HG03097 (cell line): Measurements from ENCODE around the gene LRRC25.

Experiments
- ATAC-seq: cut with Tn5 transposase; IDR thresholded peaks from one replicate; pipeline ENCODE4 v1.9.1; 2021; ENCODE audit not compliant: unreplicated experiment, low FRiP score

The LRRC25 gene

DNA sequence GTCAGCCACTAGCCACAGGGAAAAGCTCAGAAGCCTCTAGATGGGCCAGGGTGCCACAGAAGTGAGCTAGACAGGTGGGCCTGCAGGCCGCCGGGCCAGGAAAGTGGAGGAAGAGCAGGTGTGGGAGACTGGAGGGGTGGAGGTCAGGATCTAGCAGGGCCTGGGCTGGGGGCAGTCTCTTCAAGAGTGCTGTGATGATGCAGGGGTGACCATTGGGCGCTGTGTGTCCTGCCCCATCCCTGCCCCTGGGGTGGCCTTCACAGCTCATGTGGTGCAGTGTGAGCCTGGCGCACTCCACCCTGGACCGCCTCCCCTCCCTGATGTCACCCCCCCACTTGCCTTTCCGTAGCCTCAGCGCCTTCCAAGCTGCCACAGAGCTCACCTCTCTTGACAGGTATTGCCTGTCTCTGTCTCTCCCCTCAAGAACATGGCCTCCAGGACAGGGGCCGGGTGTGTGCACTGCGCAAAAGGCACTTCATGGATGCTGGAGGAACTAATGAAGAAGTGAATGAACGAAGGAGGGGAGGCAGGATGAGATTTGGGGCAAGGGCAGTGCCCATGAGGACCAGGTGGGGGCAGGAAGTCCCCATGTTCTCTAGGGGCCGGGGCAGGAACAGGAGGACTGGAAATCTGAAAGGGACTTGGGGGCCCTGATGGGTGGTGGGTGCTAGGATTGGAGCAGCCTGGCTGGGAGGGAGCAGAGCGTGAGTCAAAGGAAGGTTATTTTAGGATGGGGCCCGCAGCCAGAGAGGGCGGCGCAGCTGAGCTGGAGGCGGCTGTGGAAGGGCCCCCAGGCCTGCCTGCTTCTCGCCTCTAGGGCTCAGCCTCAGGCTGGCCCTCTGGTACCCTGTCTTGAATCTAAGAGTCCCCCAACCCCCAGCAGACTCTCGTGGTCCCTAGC is 28.3 kb upstream of the LRRC25 start:
- no peak for ATAC-seq

DNA sequence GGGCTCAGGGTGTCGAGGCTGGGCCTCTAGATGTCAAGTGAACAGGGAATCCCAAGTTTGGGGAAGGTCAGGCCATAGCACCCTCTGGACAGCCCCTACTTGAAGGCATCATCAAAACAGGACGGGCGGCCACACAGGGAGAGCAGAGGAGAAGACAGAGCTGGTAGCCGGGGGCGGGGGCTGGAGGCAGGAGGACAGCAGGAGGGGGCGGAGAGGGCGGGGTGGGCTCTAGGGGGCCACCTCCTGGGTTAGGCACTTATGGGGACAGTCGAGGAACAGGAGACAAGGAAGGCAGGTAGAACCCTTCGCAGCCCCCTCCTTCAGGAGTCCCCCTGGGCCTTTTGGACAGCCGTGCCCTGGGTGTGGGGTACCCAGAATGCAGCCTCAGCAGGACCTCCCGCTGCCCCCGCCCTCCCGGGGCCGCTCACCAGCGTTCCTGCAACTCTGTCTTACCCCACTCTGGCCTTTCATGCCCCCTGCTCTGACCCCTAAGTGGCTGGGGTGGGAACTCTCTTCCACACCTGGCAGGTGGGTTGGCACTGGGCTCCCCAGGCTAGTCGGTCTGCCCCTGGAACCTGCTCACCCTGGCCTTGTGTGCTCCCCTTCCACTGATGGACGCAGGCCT is 27.6 kb upstream of the LRRC25 start:
- no peak for ATAC-seq

DNA sequence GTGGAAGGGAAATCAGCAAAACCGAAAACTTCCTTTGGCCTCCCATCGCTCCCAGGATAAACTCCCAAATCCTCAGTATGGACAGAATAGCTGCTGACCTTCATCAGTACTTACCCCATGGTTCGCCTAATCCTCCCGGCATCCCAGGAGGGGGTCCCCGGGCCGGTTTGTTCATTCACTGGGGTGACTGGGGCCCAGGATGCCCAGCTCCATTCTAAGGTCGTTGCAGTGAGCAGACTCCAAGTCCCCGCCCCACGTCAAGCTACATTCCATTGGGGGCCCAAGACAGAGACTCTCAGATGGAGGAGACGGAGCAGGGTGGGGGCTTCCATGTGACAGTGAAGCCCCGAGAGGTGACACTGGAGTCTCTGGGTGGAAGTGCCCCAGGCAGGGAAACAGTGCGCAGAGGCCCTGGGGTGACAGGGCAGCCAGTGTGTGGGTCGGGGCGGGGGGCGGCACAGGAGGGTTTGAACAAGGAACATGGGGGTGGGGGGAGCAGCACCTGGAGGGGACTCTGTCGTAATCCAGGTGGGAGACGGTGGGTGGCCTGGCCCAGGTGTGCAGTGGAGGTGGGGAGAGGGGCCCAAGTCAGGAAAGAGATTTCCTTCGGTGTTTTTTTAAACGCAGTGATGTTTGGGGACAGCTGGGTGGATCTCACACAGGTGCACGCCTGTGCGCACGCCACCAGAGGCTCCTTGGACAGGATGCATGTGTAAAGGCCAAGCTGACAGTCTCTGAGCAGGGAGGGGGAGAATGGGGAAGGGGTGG is 26.9 kb upstream of the LRRC25 start:
- no peak for ATAC-seq

DNA sequence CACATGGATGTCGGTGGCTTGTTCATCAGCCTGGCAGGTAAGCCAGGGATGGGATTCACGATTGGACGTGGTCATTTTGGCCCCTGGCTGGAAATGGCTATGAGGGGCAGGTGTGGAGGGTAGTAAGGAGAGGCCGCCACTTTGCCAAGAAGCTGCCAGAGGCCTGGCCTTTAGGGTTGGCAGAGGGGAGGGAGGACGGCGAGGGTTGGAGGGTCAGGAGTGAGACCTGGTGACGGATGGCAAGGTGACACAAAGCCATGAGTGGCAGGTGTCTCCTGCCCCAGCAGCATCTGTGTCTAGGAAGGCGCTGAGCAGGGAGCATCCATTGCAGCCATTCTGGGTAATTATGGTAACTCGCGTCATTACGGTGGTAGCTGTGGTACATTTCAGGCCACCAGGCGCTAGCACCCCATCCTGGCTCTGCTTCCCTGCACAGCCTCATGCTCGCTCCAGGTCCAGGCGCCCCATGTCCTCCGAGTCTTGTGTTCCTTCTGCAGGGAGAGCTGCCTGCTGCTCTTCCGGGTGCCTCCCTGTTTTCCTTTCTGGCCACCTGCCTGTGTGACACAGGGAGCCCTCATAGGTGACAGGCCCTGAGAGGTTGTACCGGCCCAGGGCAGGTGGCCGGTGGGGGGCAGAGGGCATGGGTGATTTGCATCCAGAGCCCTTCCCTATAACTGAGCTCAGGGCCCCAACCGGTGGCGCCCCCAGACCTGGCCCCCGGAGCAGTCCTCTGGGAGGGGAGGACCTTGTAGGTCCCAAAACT is 26.0 kb upstream of the LRRC25 start:
- ATAC-seq: no peak

DNA sequence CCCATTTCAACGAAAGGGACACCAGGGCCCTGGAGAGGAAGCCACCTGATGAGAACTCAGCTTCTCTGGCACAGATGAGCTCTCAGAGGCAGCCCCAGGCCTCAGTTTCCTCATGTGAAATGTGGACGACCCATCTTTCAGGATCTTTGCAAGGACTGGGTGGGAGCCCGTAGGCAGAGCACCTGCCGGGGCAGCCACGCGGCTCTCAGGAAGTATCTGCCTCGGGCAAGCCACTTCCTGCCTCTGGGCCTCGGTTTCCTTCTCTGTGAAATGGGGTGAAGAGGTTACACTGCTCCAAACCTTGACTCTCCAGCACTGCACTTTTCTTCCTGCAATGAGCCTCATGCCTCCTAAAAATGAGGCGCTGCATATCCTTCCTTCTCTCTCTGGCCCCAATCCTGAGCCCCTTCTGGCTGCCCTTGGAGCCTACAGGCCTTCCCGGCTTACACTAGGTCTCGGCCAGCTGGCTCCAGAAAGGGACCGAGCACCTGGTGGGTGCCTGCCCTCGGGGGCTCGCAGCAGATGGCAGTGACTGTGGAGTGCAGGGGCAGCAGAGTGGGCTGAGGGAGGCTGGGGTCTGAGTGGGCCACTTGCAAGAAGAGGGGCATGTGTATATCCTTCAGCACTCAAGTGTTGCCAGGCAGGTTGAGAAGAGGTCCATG is 25.2 kb upstream of the LRRC25 start:
- ATAC-seq: no peak

DNA sequence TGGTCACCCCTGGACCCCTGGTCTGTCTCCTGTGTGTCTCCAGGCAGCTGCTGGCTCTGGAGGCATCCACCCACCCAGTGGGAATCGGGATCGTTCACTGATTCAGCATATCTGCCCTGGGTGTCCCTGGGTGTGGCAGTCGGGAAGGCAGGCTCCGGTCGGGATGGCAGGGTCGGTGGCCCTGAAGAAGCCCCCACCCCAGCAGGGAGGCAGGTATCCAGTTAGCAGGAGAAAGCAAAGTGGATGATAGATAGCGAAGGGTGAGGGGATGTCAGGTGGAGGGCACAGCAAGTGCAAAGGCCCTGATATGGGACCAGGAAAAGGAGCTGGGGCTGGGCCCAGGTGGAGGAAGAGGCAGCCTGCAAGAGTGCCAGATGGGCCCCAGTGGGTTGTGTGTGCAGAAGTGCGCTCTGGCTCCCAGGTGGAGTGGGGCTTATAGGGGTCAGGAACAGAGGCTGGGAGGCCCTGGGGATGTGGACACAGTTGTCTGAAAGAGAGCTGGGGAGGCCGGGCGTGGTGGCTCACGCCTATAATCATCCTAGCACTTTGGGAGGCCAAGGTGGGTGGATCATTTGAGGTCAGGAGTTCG is 24.0 kb upstream of the LRRC25 start:
- ATAC-seq: no peak

DNA sequence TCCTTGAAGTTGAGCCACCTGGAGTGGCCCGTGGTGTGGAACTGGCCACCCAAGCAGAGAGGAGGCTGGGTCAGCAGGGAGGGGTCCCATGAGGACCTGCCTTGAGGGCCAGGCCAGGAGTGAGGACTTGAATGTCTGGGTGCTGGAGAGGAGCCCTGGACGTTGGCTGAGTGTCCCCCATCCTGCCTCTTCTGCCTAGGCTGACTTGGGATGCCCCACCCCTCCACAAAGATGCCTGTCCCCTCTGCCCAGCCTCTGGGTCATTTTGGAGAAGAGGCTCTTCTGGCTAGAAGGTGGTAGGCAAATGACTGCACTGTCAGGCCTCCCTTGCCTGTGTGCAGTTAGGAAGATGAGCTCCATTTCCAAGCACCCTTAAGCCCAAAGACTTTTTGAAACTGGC is 23.5 kb upstream of the LRRC25 start:
- no peak for ATAC-seq

DNA sequence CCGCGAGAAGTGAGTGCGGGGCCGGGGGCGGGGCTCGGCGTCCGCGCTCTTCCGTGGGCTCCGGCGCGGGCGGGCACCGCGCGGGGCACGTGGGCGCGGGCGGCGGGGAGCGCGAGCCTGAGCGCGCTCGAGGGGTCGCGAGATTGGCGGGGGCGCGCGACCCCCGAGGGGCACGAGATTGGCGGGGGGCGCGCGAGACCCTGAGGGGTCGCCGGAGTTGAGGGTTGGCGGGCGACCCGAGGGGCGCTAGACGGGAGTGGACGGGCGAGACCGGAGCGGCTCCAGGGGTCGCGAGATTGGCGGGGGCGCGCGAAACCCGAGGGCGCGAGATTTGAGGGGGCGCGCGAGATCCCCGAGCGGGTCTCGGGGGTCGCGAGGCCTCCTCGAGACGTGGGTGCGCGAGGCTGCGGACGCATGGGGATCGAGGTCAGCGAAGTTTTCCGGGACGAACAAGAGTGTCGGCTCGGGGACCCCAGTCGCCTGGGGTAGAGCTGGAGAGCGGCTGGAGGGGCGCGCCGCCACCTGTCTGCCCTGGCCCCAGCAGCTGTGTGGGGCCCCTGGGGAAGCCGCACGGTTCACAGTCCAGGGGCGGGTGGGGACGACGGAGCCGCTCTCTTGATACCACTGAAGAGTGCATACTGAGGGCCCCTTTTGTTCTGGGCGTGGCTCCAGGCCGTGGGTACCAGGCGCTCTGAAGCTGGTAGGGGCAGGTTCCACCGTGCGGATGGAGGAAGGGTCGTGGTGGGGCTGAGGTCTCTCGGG is 22.5 kb upstream of the LRRC25 start:
- ATAC-seq: peak; percentile 11

DNA sequence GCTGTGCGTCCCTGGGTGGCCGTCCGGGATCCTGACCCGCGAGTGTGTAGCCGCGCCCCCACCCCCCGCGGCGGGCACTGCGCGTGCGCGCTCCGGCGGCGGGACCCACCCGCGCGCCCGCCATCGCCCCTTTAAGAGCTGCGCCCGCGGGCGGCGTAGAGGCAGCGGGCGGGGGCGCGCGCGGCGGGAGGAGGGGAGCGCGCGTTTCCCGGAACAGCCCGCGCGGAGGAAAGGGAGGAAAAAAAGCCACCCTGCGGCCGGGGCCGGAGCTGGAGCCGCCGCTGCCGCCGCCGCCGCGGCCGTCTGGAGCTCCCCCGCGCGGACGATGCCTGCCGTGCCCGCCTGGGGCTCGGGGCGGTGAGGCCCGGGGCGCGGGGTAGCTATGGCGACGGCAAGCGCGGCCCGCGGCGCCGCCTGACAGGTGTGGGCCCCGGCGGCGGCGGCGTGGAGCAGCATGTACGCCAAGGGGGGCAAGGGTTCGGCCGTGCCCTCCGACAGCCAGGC is 21.8 kb upstream of the LRRC25 start, which contains the start of gene SSBP4:
SSBP4 (plus strand) TSS at position 204 of the 504 bp plus-strand sequence; CDS start at position 455, 251 bp downstream.
- ATAC-seq: peak; percentile 42

DNA sequence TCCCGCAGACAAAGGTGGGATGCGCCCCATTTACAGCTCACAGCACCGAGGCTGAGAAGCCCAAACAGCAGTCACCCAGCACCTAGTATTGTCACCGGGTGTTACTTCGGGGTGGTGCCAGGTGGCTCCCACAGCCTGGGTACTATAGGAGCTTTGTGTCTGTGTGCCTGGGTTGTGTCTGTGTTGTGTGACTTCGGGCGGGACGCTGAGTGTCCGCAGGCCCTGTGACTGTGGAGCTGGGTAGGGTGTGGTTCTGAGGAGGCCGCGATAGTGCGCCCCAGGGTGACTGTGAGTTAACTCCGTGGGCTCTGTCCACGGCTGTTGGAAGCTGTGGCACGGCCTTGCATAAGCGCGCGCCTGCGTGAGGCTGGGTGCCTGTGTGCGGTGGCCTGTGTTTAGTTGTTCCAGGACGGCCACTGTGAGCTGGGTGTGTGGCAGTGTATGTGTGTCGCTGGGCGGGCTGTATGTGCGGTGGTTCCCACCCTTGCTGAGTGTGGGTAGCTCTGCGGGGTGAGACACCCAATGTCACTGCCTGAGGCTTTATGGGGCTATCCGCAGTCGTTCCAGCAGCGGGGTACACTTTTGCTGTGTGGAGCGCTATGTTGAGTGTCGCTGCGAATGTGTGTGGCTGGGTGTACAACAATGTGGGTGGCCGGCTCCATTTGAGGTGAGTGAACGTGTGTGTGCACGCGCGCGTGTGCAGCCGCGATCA is 21.2 kb upstream of the LRRC25 start:
- peak; percentile 5 for ATAC-seq

DNA sequence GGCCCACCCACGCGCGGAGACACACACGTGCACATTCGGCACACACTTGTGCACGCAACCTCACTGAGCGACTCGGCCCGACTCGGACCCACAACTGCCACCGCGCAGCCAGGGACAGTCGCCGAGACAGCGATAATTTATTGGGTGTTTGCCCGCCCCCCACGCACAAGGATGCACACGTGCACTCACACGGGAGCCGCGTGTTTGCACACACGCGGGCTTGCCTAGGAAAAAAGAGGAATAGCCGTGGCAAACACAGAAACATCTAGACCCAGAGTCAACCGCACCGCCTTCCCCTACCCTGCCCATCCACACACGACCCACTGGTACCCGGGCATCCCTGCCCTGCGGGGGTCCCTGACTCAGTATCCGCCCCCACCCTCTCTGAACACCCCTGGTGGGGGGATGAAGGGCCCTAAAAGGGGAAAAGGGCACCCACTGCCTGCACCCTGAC is 20.6 kb upstream of the LRRC25 start:
- no peak for ATAC-seq

DNA sequence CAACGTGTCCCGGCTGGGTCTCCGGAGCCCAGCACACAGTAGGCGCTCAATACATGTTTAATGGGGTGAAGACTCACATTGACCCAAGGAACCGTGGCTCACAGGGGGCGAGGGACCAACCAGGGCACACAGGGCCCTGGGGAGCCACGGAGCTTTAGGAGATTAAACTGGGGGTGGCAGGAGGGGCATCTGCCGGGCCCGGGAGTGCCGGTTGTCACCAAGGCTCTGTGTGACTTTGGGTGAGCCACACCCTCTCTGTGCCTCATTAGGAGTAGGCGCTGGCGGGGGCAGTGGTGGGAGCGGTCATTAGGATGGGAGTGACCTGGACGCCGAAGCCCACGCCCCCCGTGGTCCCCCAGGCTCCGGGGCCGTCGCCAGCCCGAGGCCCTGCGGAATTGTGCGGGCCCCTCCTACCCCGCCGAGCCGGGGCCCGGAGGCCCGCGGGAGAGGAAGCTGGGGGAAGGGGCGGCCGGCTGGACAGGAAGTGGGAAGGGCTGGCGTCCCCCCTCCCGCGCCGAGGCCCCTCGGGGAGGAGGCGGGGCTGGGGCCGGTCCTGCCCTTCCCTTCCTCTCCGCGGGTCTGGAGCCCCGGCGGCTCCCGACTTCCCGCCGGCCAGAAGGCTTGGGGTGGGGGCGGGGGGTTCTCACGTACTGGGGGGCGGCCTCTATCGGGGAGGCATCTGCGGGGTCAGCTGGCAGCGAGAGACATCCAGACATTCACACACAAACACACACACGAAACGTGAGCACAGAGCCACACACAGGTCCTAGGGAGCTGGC is 20.0 kb upstream of the LRRC25 start:
- ATAC-seq: no peak

DNA sequence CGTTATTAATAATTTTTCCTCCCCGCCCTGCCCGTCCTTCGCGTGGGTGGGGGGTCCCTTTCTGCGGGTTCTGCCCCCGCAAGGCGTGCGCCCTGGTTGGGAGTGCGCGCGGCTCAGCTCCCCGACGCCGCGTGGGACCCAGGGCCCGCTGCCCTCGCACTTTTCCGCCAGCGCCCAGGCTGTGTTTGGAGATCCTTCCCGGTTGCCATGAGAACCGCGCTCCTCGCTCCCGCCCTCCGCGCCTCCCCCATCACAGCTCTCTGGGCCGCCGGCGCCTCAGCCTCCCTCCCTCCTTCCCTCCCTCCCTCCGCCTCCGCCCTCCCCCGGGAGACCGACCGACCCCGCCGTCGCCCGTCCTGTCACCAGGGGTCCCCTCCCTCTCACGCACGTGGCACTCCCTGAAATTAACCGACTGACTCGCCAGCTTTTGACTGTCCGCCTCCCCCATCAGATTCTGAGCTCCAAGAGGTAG is 19.4 kb upstream of the LRRC25 start:
- ATAC-seq: no peak

DNA sequence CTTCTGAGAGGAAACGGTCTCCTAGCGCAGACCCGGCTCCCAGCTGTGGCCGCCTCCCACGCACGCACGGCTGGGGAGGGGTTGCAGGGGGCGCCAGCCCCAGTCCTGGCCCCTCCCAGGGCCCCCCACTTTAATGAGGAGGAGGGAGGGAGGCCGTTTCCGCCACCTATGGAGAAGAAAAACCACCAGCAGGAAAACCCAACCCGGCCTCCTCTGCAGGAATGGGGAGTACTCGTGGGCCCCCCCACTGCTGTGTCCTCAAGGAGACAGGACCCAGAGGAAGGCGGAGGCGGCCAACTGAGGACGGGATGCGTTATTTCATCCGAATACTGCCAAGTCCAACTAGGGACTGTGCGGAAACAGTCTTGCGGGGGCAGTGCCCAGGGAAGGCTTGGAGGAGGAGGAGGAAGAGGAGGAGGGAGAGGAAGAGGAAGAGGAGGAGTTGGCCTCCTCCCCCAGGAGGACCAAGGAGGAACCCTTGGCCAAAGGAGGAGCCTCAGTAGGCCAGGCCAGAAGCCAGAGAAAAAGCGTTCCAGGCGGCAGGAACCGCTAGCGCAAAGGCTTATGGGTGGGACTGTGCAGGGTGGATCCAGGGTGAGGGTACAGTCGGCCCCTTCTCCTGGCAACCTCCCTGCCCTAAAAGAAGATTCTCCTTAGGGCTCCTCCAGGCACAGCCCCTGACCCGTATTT is 17.9 kb upstream of the LRRC25 start:
- ATAC-seq: no peak

DNA sequence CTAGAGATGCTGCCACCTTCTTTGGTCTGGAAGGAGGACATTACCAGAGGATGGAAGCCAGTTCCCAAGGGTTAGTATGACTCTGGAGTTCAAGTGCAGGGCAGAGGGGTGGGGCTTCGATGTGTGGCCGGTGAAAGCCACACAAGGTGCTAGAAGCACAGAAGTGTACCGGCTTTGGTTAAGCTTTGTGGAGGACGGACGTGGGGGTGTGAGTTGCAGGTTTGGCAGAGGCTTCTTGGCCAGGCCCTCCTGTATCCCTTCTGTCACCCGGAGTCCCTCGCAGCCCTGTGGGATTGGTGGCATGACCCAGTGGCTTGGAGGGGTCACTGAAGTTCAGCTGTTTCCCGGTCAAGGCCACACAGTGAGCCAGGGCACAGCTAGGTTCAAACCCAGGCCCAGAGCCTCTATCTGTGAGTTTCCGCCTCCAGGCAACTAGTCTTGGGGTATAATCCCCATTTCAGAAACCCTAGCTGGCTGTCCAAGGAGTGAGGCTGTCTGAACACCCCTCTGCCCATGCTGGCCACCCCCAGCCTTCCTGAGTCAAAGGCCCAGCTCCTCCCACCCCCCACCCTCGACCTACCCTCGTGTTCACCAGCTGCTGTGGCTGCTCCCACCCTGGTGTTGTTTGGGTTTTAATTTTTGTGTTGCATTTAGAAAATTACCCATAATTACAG is 17.2 kb upstream of the LRRC25 start:
- ATAC-seq: no peak
